ENCODE data around the gene IL4. TPM values are rescaled to one million over a fixed set of nuclear protein-coding genes. Genes with fewer than 3 reads are reported as not detected.

IL4 gene
- total RNA-seq, 6 experiments from 2014 or later: not detected

- DNase-seq: no peak
- no peaks in the 10 kb centered on the region for H3K9me3 Mint-ChIP-seq
- H3K36me3 Mint-ChIP-seq (ENCODE audit: low read depth): no peaks in the 10 kb centered on the region
- peaks cover 16% of the 10 kb centered on the region for H3K27me3 Mint-ChIP-seq (ENCODE audit: insufficient read depth)
- TF ChIP-seq, protein P1, sequence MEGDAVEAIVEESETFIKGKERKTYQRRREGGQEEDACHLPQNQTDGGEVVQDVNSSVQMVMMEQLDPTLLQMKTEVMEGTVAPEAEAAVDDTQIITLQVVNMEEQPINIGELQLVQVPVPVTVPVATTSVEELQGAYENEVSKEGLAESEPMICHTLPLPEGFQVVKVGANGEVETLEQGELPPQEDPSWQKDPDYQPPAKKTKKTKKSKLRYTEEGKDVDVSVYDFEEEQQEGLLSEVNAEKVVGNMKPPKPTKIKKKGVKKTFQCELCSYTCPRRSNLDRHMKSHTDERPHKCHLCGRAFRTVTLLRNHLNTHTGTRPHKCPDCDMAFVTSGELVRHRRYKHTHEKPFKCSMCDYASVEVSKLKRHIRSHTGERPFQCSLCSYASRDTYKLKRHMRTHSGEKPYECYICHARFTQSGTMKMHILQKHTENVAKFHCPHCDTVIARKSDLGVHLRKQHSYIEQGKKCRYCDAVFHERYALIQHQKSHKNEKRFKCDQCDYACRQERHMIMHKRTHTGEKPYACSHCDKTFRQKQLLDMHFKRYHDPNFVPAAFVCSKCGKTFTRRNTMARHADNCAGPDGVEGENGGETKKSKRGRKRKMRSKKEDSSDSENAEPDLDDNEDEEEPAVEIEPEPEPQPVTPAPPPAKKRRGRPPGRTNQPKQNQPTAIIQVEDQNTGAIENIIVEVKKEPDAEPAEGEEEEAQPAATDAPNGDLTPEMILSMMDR (IDR thresholded peaks at IDR 0.05): no peak
- no peak overlapping the region for H3K4me3 Mint-ChIP-seq
- H3K4me1 Mint-ChIP-seq (ENCODE audit: low read depth): no peaks in the 10 kb centered on the region
- no peak overlapping the region for H3K27ac Mint-ChIP-seq
These were observed 5.8 kb upstream of the IL4 start for GRCh38 chr5:132667761-132668705.

DNA sequence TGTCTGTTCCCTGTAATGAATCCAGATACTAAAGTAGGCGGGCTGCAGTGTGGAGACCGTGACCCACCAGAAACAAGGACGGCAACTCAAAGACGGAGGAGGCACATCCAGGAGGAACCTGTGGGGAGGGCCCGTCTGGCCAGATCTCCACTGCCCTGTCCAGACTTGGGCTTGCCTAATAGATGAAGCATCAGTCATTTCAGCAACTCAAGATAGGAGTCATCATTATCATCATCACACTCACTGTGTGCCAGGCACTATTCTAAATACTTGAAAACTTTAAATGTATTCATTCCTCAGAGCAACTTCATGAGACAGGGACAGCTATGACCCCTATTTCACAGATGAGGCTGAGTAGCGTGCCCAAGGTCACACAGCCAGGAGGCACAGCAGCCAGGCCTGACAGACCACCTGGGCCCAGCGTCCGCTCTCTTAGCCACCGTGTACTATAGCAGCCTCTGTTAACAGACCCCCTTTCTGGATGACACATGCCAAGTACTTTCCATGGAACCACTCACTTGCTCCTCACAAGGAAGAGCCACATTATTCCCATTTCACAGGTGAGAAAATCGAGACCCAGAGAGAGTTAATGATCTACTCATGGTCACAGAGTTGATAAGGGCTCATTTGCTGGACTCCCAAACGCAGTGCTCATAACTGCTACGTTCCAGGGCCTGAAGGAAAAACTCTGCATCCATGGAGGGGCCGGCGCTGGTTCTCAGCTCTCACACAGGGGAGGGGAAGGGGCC is 4.9 kb upstream of the IL4 start:
- no peak for DNase-seq
- H3K36me3 Mint-ChIP-seq (ENCODE audit: low read depth): no peaks in the 10 kb centered on the region
- peaks cover 7% of the 10 kb centered on the region for H3K4me1 Mint-ChIP-seq (ENCODE audit: low read depth)
- peaks cover 14% of the 10 kb centered on the region for H3K27me3 Mint-ChIP-seq (ENCODE audit: insufficient read depth)
- no peaks in the 10 kb centered on the region for H3K9me3 Mint-ChIP-seq
- no peak overlapping the region for H3K4me3 Mint-ChIP-seq
- H3K27ac Mint-ChIP-seq: no peak overlapping the region
- TF ChIP-seq, protein P1 (IDR thresholded peaks at IDR 0.05): no peak

- Mint-ChIP-seq H3K9me3 (no peaks in the 10 kb centered on the region), H3K4me3 (no peak overlapping the region), H3K4me1 (ENCODE audit: low read depth) (peaks cover 13% of the 10 kb centered on the region), H3K36me3 (ENCODE audit: low read depth) (no peaks in the 10 kb centered on the region), H3K27me3 (ENCODE audit: insufficient read depth) (peaks cover 16% of the 10 kb centered on the region), H3K27ac (no peak overlapping the region)
- TF ChIP-seq, protein P1 (IDR thresholded peaks at IDR 0.05): no peak
- DNase-seq: no peak
These were observed 4.4 kb upstream of the IL4 start for GRCh38 chr5:132669455-132669820.

- H3K27ac Mint-ChIP-seq: no peak overlapping the region
- TF ChIP-seq, protein P1 (IDR thresholded peaks at IDR 0.05): no peak
- no peaks in the 10 kb centered on the region for H3K9me3 Mint-ChIP-seq
- no peak for DNase-seq
- no peaks in the 10 kb centered on the region for H3K36me3 Mint-ChIP-seq (ENCODE audit: low read depth)
- H3K4me3 Mint-ChIP-seq: no peak overlapping the region
- H3K4me1 Mint-ChIP-seq (ENCODE audit: low read depth): peaks cover 20% of the 10 kb centered on the region
- H3K27me3 Mint-ChIP-seq (ENCODE audit: insufficient read depth): peaks cover 16% of the 10 kb centered on the region
These were observed 3.6 kb upstream of the IL4 start for GRCh38 chr5:132669966-132670882.

- no peak overlapping the region for H3K4me3 Mint-ChIP-seq
- H3K36me3 Mint-ChIP-seq (ENCODE audit: low read depth): no peaks in the 10 kb centered on the region
- H3K9me3 Mint-ChIP-seq: no peaks in the 10 kb centered on the region
- TF ChIP-seq, protein P1 (IDR thresholded peaks at IDR 0.05): no peak
- peaks cover 16% of the 10 kb centered on the region for H3K27me3 Mint-ChIP-seq (ENCODE audit: insufficient read depth)
- H3K4me1 Mint-ChIP-seq (ENCODE audit: low read depth): peaks cover 28% of the 10 kb centered on the region
- no peak for DNase-seq
- H3K27ac Mint-ChIP-seq: no peak overlapping the region
These were observed 2.8 kb upstream of the IL4 start for GRCh38 chr5:132671000-132671399.

Data from HFFc6 (cell line).